ENCODE measurements around the gene MACROD1.
"Not testable (repeated sequence)": the region's sequence is repeated elsewhere in the genome, so short reads cannot be mapped to it uniquely, and the experiment has no call there.

MACROD1 gene

DNA sequence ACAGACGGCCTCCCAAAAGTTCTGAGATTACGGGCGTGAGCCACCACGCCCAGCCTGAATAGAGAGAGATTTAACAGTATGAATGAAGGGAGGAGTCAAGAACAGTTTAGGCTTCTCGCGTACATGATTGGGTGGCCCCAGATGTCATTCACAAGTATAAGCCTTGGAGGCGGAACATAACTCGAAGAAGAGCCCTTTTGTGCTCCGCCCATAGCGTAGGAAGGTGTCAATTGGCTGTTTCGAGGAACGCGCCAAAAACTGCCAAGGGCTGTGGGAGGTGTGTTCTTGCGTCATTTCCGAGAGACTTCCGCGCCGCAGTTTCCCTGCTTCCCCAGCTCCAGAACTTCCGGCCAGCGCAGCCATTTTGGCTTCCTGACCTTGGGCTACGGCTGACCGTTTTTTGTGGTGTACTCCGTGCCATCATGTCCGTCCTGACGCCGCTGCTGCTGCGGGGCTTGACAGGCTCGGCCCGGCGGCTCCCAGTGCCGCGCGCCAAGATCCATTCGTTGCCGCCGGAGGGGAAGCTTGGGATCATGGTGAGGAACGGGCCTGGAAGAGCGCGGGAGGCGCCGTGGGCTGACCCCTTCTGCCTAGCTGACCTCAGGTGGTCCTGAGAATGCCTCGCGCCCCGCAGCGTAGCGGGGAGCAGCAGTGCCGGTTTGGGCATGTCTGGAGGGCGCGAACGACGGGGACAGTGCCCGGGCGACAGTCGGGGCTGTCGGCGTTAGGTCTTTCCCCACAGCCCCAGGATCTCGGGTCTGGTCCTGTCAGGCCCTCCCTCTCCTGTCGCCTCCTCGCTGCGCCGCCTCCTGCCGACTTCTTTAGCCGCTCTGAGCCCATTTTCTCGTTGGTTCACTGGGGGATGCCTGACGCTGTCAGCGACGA, 191.4 kb downstream of the MACROD1 start, which contains the start of gene COX8A:
TSS of gene COX8A (plus strand) at position 362 of the 885 bp plus-strand sequence. CDS start at position 423, 61 bp downstream.
- peaks cover 12% of the 10 kb centered on the region for H3K36me3 ChIP-seq (ENCODE audit: control insufficient read depth, insufficient read depth, low read length)
- TF ChIP-seq, protein P1, sequence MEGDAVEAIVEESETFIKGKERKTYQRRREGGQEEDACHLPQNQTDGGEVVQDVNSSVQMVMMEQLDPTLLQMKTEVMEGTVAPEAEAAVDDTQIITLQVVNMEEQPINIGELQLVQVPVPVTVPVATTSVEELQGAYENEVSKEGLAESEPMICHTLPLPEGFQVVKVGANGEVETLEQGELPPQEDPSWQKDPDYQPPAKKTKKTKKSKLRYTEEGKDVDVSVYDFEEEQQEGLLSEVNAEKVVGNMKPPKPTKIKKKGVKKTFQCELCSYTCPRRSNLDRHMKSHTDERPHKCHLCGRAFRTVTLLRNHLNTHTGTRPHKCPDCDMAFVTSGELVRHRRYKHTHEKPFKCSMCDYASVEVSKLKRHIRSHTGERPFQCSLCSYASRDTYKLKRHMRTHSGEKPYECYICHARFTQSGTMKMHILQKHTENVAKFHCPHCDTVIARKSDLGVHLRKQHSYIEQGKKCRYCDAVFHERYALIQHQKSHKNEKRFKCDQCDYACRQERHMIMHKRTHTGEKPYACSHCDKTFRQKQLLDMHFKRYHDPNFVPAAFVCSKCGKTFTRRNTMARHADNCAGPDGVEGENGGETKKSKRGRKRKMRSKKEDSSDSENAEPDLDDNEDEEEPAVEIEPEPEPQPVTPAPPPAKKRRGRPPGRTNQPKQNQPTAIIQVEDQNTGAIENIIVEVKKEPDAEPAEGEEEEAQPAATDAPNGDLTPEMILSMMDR (IDR thresholded peaks at IDR 0.05; ENCODE audit: insufficient read depth, low read length, poor library complexity, severe bottlenecking): peak; percentile 11
- H3K27me3 ChIP-seq (replicated peaks; ENCODE audit: control insufficient read depth, insufficient read depth, low read length): no peaks in the 10 kb centered on the region
- peak; percentile 89 for DNase-seq (ENCODE audit: extremely low read depth, insufficient read length)
- H3K4me3 ChIP-seq (replicated peaks; ENCODE audit: low read depth, low read length): peak within 1 kb of the TSS; percentile 99

DNA sequence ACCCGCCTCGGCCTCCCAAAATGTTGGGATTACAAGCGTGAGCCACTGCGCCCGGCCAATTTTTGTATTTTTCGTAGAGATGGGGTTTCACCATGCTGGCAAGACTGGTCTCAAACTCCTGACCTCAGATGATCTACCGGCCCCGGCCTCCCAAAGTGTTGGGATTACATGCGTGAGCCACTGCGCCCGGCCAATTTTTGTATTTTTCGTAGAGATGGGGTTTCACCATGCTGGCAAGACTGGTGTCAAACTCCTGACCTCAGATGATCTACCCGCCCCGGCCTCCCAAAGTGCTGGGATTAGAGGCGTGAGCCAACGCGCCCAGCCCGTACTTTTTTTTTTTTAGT, 192.0 kb downstream of the MACROD1 start:
- not testable (repeated sequence) for H3K27me3 ChIP-seq (replicated peaks; ENCODE audit: control insufficient read depth, insufficient read depth, low read length); H3K36me3 ChIP-seq (ENCODE audit: control insufficient read depth, insufficient read depth, low read length); DNase-seq (ENCODE audit: extremely low read depth, insufficient read length)
- H3K4me3 ChIP-seq (replicated peaks; ENCODE audit: low read depth, low read length): peak overlapping the region; percentile 99

DNA sequence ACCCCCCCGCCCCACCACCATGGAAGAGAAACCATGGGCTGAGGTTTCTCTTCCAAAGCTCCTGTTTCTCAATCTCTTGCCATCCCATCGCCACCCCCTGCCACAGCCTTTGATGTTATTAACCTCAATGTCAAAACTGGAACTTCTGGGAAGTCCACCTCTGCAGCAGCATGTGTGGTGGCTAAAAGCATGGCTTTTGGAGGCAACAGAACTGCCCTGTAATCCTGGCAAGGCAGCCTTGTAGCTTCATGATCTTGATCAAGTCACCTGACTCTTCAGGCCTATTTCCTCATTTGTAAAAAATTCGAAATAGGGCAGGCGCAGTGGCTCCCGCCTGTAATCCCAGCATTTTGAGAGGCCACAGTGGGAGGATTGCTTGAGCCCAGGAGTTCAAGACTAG, 195.0 kb downstream of the MACROD1 start:
- no peak overlapping the region for H3K4me3 ChIP-seq (replicated peaks; ENCODE audit: low read depth, low read length)
- TF ChIP-seq, protein P1 (IDR thresholded peaks at IDR 0.05; ENCODE audit: insufficient read depth, low read length, poor library complexity, severe bottlenecking): no peak
- no peaks in the 10 kb centered on the region for H3K27me3 ChIP-seq (replicated peaks; ENCODE audit: control insufficient read depth, insufficient read depth, low read length)
- H3K36me3 ChIP-seq (ENCODE audit: control insufficient read depth, insufficient read depth, low read length): peaks cover 1% of the 10 kb centered on the region; the same call in 1 of the 2 replicates
- no peak for DNase-seq (ENCODE audit: extremely low read depth, insufficient read length)

DNA sequence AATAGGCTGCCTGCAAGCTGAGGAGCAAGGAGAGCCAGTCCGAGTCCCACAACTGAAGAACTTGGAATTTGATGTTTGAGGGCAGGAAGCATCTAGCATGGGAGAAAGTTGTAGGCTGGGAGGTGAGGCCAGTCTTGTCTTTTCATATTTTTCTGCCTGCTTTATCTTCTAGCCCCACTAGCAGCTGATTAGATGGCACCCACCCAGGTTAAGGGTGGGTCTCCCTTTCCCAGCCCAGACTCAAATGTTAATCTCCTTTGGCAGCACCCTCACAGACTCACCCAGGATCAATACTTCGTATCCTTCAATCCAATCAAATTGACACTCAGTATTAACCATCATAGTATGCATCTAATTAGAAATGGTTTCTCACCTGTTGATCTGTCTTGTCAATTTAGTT, 196.5 kb downstream of the MACROD1 start:
- TF ChIP-seq, protein P1 (IDR thresholded peaks at IDR 0.05; ENCODE audit: insufficient read depth, low read length, poor library complexity, severe bottlenecking): no peak
- no peaks in the 10 kb centered on the region for H3K27me3 ChIP-seq (replicated peaks; ENCODE audit: control insufficient read depth, insufficient read depth, low read length)
- no peak overlapping the region for H3K4me3 ChIP-seq (replicated peaks; ENCODE audit: low read depth, low read length)
- DNase-seq (ENCODE audit: extremely low read depth, insufficient read length): no peak
- no peaks in the 10 kb centered on the region for H3K36me3 ChIP-seq (ENCODE audit: control insufficient read depth, insufficient read depth, low read length)

DNA sequence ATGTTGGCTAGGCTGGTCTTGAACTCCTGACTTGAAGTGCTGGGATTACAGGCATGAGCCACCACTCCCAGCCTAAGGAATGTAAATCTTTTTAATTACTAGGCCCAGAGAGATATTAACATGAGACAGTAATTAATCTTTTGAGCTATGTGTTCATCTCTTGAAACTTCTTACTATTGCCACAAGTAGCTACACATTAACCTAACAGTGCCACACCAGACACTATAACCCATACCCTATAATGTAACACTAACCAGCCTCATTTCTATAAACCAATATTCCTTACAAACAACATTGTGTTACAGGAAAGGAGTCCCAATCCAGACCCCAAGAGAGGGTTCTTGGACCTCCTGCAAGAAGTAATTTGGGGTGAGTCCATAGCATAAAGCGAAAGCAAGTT, 199.5 kb downstream of the MACROD1 start:
- DNase-seq (ENCODE audit: extremely low read depth, insufficient read length): no peak
- TF ChIP-seq, protein P1 (IDR thresholded peaks at IDR 0.05; ENCODE audit: insufficient read depth, low read length, poor library complexity, severe bottlenecking): no peak
- no peaks in the 10 kb centered on the region for H3K36me3 ChIP-seq (ENCODE audit: control insufficient read depth, insufficient read depth, low read length)
- no peaks in the 10 kb centered on the region for H3K27me3 ChIP-seq (replicated peaks; ENCODE audit: control insufficient read depth, insufficient read depth, low read length)
- no peak overlapping the region for H3K4me3 ChIP-seq (replicated peaks; ENCODE audit: low read depth, low read length)

DNA sequence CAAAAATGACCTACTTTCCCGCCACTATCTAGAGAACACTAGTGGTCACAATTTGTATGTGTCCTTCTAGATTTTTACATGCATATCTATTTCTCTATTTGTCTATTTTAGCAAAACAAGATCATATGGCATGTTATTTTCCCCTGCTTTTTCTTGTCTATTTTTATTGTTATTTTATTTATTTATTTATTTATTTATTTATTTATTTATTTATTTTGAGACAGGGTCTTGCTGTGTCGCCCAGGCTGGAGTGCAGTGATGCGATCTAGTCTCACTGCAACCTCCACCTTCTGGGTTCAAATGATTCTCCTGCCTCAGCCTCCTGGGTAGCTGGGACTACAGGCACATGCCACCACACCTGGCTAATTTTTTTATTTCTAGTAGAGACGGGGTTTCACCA, 202.0 kb downstream of the MACROD1 start:
- not testable (repeated sequence) for H3K27me3 ChIP-seq (replicated peaks; ENCODE audit: control insufficient read depth, insufficient read depth, low read length); H3K36me3 ChIP-seq (ENCODE audit: control insufficient read depth, insufficient read depth, low read length); DNase-seq (ENCODE audit: extremely low read depth, insufficient read length); H3K4me3 ChIP-seq (replicated peaks; ENCODE audit: low read depth, low read length)

All from GM06990 (cell line).